Measurements from ENCODE around the gene LFNG.

The LFNG gene

DNA sequence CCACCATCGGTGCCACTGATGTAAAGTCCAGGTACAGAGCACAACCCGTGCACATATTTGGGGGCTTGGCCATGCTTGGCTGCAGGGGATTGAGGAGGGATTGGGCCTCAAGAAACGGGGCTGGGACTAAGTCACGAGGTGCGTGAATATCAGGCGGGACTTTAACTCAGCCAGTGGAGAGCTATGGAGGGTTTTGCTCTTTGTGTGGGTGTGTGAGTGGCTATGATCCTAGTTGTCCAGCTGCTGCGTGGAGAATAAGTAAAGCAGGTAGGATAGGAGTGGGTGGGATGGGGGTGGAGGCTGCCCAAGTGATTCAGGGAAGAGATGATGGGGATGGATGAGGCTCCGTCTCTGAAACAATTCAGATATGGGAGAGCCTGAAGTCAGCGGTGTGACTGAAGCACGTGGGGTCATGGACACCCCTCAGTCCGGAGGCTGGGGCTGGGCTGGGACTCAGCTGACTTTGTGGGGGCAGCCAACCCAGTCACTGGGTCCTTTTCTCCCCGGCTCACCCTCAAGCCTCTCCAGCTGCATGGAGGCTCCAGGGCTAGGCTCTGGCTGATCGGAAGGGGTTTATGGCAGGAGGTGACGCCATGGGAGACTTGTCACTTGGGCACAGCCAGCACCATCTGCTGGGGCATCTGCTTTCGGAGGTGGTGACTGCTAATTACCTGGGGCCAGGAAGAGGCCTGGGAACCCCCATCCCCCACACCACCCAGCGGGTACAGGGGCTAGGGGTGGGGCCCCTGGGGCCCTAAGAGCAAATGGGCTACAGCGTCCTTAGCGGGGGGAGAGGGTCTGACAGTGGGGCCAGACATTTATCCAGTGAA lies 1.7 kb upstream of the LFNG start:
- DNase-seq (ENCODE audit: low spot score) = no peak

DNA sequence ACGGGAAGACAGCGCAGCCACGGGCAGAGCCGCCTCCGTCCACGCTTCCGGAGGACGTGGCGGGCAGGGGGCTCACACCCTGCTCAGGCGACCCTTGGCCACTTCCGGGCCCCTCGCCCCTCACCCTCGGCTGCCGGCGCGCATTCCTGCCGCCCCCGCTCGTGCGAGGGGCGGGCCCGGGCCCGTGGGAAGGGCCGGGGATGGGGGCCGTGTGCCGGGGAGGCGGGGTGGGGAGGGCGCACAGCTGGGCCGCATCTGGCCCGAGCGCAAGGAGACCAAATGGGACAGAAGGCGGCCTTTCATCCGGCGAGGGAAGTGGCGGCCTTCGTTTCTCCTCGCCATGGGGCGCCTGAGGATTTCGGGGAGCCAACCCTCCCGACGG lies 846 bp upstream of the LFNG start:
- no peak for DNase-seq (ENCODE audit: low spot score)

DNA sequence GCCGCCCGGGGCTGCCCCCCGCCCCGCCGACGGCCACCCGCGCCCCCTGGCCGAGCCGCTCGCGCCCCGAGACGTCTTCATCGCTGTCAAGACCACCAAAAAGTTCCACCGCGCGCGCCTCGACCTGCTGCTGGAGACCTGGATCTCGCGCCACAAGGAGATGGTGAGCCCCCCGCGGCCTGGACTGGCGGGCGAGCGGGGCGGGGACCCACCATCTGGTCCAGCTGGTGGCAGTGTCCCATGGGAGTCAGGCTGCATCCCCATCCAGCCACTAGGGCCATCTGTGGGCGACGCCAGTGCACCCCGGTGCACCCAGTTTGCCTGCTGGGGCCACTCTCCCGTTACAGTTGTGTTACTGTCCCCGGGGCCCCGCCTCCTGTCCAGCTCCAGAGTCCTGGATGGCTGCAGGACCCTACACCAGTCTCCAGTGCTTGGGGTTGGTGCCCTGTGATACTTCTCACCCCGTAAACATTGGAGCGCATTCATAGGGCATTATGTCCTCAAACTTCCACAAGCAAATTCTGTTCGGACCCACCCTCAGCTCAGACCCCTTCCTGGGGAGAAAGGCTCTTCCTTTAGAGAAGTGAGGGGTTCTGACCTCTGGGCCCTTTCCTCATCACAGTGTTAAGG lies 672 bp downstream of the LFNG start:
- DNase-seq (ENCODE audit: low spot score) = no peak

DNA sequence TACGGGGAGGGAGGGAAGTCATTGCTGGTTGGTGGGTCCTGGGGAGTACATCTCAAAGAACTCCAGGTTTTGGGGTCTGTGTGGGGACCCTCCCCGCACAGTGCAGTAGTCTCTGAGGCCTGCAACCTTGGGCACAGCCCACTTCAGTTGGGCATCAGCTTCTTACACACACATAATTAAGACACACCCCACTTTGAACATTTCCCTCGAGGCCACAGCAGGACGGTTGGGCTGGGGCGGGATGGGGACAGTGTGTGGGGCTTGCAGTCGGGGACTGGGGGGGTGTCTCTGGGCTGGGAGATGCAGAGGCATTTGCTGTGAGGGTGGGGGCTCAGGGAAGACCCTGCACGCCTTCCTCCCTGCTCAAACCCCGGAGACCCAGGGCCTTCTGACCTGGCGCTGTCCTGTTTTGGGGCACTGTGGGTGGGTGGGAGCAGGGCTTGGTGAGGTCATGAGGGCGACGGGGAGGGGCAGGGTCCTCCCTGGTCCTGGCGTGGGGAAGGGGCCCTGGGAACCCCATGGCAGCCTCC lies 1.3 kb downstream of the LFNG start:
- DNase-seq (ENCODE audit: low spot score) = no peak

DNA sequence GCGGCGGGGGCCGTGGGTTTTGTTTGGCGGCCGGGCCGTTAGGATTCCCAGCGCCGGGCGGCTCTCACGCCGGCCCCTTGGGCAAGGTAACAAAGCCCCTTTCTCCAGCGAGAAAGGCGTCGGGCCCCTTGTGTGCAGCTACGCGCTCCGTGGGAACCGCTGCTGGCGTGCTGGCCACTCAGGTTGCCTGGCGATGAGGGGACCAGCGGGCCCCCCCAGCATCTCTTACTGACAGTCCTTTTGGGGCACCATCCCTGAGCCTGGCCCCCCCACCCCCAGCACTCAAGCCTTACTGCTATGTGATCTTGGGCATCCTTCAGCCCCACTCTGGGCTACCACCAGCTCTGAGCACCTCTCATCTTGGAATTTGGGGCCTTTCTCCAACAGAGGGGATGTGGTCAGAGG lies 1.8 kb downstream of the LFNG start:
- no peak for DNase-seq (ENCODE audit: low spot score)

DNA sequence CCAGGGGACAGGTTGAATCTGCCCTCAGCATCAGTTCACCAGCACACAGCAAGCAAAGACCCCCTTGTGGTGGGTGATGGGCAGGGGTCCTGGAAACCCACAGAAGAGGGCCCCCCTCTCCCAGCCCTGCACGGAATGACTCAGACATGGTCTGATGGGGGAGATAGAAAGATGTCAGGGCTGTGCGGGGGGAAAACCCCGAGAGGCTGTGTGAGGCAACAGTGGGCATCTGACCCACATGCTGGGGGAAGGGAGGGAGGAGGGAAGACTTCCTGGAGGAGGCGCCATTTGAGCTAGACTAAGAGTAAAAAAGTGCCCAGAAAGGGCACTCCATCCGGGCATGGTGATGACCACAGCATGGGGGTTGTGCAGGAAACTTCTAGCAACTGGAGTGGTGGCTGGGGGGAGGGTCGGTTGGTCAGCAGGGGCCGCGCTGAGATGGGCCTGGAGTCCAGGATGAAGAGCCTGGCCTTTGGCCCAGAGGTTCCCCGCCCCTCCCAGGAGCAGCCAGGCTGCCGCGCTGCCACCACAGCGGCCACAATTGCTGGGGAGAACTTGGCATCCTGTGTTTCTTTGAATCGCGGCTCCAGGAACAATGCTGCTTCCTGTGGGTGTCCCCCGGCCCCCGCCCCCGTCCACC lies 2.5 kb downstream of the LFNG start:
- DNase-seq (ENCODE audit: low spot score) = no peak

DNA sequence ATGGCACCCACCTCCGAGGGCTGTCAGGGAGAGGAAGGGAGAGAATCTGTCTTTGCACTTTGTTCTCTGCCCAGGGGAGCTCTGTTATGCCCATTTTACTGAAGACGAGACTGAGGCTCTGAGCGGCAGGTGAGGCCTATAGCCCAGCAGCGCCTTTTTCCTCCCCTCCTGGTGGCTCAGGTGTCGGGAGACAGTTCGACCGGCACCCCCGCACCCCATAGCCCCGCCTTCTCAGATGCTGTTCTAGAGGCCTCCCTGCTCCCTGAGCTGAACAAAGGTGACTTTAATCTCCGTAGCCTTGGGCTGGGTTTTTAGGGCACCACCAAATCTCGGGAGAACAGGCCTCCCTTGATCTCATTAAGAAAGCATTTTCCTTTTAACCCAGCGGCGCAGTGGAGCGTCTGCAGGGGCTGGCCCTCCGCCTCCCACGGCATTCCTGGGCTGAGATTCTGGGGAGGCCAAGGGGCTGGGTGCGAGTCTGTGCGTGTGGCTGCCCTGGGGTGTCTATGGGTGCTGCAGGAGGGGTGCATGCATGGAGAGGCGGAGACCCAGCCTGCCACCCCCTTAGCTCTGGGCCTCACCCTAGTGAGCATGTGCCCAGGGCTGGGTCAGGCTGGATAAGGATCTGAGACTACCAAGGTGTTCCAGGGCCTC lies 3.3 kb downstream of the LFNG start:
- no peak for DNase-seq (ENCODE audit: low spot score)

DNA sequence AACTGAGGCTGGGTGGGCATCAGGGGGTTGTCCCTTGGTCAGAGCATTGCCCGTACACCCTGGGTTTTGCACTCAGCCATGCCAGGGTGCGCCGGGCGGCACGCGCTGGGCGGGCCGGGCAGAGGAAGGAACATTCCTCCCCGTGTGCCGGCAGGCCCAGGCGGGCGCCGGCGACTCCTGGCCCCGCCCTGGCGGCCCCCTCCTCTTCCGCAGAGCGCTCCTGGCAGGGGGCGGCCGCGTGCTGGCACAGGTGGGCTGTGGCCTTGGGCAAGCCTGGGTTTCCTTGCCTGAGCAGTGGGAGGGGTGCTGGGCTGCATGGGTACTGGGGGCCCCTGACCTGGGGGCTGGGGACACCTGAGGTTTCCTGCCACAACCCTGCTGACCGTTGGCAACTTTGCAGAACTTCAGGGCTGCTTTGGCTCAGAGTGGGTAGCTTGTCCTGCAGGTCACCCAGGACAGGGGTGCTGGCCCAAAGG lies 3.9 kb downstream of the LFNG start:
- no peak for DNase-seq (ENCODE audit: low spot score)

DNA sequence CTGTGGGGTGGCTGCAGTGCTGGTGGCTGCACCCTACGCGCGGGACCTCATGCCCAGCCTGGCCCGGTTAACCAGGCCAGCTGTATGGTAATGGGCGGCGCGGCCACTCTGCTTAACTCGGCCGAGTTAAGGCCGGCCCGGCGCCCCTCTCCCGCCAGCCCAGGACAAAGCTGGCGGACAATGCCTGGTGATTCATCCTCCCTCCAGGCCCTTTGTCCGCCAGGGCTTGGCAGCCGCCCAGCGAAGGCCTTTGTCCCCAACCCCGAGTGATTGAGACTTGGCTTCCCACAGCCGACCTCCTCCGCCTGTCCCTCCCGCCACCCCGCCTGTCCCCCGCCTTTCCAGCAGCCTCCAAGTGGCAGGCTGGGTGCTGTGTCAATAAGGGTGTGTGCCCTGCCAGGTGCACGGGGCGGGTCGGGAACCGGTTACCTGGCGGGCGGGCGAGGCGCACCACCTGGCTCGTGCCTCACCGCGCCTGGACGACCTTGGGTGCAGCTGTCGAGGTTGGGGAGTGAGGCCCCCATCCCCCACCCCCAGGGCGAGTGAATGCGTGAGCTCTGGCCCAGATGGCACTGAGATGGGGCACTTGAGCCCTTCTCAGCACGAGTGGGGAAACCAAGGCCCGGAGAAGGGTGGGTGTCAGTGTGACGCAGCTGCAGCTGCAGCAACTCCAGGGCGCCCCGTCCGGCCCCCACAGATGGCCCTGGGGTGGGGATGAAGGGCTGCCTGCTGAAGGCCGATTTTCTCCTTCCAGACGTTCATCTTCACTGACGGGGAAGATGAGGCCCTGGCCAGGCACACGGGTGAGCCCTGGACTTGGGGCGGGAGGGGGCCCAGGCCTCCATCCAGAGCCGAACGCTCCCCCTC lies 4.6 kb downstream of the LFNG start:
- no peak for DNase-seq (ENCODE audit: low spot score)

DNA sequence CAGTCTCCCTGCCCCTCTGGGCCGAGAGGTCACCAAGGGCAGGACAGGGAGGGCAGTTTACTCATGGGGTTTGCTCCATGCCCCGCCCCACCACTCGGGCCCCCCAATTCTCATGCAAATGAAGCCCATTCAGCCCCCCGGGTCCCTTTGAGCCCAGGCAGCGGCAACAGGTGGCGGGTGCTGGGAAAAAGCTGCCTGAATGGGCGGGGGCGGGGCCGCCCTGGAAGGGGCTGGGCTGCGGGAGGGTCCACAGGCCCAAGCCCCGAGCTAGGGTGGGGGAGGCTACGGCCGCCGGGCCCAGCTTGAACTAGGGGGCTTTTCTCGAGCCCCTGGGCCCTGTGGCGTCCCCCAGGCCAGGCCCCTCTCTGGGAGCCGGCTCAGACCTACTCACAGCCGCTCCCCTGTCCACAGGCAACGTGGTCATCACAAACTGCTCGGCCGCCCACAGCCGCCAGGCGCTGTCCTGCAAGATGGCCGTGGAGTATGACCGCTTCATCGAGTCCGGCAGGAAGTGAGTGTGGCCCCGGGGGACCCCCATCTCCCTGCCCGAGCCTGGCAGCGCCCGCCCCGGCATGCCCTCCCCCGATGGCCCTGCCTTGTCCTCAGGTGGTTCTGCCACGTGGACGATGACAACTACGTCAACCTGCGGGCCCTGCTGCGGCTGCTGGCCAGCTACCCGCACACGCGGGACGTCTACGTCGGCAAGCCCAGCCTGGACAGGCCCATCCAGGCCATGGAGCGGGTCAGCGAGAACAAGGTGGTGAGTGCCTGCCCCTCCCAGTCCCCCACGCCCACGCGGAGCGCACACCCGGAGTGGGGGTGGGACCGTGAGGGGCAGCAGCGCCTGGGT lies 5.5 kb downstream of the LFNG start:
- no peak for DNase-seq (ENCODE audit: low spot score)

DNA sequence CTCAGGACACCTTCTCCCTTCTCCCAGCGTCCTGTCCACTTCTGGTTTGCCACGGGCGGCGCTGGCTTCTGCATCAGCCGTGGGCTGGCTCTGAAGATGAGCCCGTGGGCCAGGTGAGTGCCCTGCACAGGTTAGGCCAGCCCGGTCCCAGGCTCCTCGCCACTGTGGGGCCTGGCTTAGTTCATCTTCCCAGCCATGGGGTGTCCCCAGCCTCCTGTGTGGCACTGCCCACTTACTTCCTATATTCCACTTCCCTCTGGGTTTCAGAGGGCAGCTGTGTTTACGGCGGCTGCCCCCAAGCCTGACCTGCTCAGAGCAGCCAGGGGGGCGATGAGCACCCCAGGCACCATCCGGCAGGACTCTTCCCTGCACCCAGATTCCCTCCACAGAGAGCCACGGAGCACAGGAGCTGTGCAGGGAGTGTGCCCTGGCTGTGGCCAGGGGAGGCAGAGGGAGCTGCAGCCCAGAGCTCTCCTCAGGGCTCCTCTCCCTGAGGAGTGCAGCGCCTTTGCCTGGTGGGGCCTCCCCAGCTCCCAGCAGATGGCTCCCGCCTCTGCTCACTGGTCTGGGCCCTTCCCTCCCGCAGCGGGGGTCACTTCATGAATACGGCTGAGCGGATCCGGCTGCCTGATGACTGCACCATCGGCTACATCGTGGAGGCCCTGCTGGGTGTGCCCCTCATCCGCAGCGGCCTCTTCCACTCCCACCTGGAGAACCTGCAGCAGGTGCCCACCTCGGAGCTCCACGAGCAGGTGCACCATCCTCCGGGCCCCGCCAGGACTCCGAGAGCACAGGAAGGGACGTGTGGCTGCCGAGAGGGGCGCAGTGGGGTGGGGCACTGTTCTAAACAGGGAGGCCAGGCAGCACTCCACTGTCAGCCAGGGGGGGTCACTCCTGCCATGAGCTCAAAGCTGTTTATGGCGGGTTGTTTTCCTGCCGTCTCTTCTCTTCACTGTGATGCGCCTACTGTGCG lies 6.4 kb downstream of the LFNG start:
- DNase-seq (ENCODE audit: low spot score) = no peak

DNA sequence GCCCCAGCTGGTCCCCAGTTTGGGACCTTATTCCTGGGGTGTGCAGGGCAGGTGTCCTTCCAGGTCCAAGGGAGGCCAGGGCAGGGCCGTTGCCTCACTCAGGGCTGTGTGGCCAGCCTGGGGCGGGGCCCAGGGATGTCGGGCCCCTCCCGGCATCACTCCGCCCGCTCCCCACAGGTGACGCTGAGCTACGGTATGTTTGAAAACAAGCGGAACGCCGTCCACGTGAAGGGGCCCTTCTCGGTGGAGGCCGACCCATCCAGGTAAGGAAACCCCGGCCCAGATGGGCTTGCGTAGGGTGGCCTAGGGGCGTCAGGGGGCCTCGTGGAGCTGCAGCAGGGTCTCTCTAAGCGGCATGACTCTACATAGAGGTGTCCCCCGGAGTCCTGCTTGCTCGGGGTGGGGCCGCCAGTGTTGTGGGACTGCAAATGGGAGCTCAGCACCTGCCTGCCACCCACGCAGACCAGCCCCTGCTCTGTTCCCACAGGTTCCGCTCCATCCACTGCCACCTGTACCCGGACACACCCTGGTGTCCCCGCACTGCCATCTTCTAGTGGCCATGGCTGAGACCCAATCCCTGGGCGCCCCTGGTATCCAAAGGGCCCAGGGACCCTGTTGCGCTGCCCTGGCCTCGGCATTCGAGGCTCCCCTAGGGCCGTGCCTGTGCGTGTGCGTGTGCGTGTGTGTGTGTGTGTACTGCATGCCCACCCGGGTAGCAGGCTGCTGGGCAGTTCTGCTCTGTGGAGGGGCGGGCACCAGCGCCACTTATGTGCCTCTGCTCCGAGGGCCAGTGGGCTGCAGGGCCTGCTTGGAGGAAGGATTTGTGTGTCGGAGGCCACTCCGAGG lies 7.3 kb downstream of the LFNG start:
- no peak for DNase-seq (ENCODE audit: low spot score)

DNA sequence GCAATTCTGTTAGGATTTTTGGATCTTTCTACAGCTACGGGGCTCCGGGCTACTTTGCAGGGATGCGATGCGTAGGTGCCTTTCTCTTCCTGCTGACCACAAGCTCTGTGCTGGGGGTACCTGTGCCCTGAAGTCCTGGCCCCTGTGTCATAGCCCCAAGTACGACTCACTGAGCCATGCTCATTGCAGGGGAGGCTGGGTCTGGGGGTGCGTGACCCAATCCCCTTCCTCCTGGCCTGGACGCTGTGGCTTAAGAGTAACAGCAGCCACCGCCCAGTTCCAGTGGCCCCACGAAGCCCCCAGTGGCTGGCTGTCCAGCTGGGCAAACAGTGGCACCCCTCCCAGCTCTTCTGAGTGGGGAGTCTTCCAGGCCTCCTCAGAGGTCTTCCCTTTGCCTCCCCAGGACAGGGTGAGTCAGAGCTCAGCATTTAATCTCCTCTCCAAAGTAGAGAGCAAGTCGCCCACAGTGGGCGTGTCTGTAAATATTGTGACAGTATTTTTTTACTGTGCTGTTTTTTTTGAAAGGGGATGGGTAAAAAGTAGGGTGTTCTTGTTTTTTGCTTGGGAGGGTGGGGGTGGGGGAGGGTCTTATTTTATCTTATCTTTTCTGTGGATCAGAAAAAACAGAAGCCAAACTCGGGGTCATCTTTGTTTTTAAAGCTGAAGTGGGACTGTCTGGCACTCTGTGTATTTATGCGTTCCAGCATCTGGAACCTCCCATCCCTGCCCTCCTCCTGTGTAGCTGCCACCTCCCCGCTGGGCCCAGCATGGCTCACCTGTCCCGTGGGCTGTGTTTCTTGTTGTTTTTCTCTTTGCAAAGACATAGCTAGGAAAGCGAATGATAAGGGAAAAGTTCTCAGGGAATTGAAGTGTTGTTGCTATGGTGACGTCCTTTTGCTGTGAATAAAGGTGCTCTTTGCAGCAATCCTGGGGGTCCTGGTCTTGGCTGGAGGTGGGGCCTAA lies 8.2 kb downstream of the LFNG start:
- DNase-seq (ENCODE audit: low spot score) = no peak

DNA sequence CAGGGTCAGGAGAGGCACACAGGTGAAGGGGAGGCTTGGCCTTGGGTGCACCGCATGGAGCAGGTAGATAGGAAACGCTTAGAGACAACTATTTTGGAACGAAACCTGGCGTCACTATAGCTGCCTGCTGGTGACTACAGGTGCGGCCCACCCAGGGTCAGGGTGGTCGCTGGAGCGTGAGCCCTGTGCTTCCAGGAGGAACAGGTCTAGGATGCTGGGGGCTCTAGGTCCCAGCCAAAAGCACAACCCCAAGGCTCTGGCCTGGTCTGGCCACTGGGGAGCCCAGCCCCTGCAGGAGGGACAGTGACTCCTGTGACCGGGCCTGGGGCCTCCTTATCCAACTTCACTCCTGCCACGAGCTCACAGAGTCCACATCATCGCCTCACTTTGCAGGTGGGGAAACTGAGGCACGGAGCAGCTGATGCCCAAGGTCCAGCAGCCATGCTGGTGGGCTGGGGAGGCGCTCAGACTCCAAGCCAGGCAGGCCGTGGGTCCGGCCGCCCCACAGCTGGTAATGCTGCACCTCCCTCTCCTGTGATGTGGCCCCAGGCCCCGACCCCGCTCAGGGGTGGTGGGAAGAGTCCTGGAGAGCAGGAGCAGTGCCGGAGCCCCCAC lies 9.0 kb downstream of the LFNG start:
- DNase-seq (ENCODE audit: low spot score) = no peak

DNA sequence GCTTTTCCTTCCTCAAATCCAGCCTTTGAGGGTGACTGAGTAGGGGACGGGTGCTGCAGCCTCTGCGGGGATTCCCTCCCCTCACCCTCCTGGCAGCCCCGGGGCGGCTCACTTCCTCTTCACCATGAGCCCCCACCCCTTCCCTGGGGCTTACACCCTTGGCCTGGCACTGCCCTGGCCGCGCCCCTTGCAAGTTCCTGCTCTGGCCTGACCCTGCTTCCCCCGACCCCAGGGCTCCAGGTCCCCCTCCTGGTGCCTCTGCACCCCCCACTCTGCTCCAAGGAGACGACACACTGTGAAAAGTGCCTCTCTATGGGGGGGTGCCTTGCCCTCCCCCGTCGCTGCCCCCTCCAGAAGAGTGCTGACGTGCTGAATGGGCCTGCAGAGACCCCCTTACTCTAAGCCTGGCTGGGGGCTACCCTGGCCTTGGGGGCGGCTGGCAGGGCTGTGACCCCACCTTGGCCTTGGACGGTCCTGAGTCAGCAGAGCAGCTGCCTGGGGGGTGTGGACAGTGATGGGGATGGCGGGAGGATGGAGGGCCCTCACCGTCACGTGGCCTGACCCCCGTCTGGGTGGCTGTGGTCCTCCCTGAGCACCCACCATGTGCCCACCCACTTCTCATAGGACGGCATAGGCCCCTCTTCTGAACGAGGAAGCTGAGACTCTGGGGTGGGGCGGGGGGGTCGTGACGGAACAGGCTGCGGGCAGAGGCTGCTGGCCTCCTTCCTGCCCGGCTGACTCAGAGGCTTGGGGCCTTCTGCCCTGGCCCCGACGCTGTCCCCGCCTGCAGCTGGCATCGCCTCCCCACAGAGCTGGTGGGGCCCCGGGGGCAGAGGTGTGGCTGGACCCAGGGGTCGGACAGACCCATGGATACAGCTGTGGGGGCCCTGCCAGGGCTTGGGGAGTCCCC lies 9.8 kb downstream of the LFNG start:
- DNase-seq (ENCODE audit: low spot score) = no peak

Measured in hematopoietic multipotent progenitor cell treated with erythropoietin and hydrocortisone succinate and interleukin-3 and kit ligand, for 15 days (in vitro differentiated cells).